T-helper 22 cell (primary cell): ENCODE results near the gene BHLHE23.
"Not testable (repeated sequence)": the region's sequence is repeated elsewhere in the genome, so short reads cannot be mapped to it uniquely, and the experiment has no call there.

Experiments
- DNase-seq: peaks from one replicate; pipeline ENCODE4 v3.0.0-alpha.2; 2020; ENCODE audit warnings: low read depth

Gene BHLHE23

GRCh38 chr20:63043348-63044203 lies 36.8 kb upstream of the BHLHE23 start:
- DNase-seq = no peak

- no peak for DNase-seq
Observed at GRCh38 chr20:63042448-63043071, 35.8 kb upstream of the BHLHE23 start.

- DNase-seq = no peak
Observed at GRCh38 chr20:63041776-63042175, 35.0 kb upstream of the BHLHE23 start.

DNA sequence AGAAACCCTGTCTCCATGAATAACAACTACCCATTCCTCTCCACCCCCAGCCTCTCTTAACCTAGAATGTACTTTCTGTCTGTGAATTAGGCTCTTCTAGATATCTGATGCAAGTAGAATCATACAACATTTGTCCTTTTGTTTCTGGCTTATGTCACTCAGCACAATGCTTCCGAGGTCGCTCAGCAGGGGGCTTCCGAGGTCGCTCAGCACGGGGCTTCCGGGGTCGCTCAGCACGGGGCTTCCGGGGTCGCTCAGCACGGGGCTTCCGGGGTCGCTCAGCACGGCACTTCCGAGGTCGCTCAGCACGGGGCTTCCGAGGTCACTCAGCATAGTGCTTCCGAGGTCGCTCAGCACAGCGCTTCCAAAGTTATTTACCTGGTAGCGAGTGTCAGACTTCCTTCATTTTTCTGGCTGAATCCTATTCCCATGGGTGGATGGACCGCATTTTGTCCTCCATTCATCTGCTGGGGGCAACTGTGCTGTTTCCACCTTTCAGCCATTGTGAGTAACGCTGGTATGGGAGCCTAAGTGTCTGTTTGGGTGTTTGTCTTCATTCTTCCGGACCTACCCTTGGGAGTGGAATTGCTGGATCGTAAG lies 31.0 kb upstream of the BHLHE23 start:
- DNase-seq = no peak

- DNase-seq = no peak
Observed at GRCh38 chr20:63036291-63036690, 29.5 kb upstream of the BHLHE23 start.

- no peak for DNase-seq
Observed at GRCh38 chr20:63035603-63036185, 28.9 kb upstream of the BHLHE23 start.

- DNase-seq = not testable (repeated sequence)
Observed at GRCh38 chr20:63034710-63035602, 28.2 kb upstream of the BHLHE23 start.

GRCh38 chr20:63033794-63034709 lies 27.3 kb upstream of the BHLHE23 start:
- no peak for DNase-seq

DNA sequence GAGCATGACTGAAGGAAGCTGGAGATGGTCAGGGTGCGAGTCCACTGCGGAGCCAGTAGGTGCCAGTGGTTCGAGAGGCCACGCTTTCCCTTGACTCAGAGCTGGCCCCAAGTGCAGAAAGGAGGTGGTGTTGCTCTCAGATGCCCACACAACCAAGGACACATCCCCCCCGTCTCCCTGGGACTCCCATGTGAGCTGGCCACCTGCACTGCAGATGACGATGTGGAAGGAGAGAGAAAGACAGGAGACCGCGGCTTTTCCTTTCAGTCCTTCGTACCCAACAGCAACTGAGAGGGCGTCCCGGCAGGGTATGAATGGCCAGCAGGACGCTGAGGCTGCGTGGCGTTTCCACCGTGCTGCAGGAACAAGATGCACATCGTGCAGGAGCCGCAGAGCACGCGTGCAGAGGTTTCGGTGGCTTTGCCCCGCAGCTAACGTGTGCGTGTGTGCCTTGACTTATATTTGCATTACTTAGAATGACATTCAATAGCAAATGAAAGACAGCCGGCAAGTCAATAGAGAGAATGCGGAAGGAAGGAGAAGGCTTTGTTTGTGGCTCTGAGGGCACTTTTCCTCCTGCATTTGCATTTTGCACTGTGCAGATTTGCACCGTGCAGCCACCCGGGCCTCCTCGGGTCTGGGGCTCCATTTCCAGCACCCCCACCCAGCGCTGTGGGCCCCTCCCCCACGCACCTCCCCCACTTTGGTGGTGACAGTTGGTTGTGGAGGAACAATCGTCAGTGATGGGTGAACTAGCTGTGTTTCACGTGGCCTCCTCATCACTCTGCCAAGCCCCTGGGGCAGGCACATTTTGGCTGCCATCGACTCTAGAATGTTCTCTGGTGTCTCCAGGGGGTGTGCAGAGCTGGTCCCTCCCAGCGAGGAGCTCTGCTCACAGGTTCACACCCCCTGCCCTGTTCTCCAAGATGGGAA lies 26.4 kb upstream of the BHLHE23 start:
- no peak for DNase-seq

DNA sequence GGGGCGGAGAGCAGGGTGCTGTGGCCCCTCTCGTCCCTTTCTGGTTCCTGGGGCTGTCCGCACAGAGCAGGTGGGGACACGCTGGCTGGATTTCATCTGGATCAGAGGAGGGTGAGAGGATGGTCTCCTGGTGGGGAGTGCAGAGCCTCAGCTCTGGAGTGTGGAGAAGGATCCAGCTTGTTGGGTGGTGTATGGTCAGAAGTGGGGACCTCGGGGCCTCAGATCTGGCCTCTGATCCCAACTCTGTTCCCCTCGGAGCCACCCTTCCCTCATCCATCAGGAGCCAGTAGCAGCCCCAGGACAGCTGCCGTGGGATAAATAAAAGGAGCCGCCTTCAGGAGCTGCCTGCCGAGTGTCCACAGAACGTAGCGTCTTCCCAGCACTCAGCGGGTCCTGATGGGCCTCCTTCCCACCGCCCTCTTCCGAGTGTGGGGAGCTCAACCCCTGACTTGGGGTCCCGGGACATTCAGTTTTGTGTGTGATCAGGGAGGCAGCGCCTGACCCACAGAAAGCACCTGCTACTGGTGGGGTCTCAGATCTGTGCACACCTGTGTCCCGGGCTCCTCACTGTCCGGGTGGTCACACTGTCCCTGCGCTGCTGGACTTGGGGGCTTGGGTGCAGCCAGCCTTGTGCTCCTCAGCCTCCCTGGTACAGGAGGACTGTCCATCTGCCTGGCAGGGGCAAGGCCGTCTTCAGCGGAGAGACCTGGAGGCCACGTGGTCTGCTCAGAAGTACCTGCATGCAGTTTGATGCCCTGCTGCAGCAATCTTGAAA lies 25.4 kb upstream of the BHLHE23 start:
- DNase-seq = no peak

DNA sequence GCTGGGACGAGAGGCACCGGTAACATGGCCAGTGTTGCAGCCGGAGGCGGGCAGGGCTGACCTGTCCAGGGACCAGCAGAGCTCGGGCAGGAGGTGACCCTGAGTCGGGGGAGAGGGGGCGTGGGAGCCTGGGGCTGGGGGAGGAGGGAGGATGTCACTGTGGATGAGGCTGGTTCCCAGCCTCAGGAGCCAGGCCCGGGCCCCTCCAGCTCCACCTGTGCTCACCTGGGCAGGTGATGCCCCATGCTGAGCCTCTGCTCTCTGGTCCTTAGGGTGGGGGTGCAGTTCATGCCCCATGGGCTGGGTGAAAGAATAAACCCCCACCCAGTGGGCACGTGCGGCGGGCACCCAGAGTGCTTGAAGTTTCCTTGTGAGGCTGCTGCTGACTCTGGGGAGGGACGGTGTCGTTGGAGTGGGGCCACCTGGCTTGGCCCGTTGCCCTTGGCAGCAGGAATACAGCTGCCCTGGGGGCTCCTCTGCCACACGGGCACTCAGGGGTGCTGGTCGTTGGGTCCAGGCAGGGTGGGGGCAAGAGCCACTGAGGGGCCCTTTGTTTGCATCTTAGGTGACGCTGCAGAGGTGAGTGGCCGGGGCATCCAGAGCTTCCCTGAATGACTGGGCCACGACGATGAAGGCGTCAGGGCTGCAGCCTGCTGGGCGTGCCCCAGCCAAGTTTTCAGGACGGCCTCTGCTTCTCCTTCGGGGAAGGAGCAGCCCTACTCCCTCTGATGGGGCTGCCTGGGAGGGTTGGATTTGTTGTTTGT lies 24.7 kb upstream of the BHLHE23 start:
- DNase-seq = no peak

DNA sequence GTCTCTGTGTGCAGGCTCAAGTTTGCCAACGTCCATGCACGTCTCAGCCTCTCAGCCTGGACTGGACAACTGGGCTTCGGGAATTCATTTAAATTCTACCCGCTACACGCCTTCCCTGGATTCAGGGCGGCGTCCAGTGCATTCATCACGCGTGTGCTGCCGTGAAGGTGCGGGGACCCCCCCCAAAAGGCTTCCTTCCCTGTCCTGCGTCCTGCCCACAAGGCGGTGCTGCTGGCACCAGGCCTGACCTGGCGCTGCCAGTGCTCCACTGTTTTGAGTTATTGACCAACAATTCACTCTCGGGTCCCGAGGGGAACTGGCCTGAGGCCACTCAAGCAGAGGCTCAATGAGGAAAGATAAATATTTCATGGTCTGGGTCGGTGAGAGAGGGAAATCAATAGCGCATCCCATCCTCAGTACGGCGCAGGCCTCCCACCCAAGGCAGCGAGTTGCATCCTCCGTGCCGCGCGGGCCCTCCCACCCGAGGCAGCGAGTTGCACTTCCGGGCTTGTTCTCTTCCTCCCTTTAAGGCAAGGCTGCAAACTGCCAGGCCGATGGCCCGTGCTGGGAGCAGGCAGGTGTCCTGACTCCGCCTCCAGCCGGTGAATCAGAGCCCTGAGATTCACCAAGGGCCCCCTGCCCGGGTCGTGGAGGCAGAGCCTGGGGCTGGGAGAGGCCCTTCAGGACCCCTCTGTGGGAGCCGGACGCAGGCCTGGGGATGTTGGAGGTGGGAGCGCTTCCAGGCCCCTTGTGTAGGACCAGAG lies 22.8 kb upstream of the BHLHE23 start:
- DNase-seq = no peak

GRCh38 chr20:63028461-63028921 lies 21.7 kb upstream of the BHLHE23 start:
- DNase-seq = no peak

DNA sequence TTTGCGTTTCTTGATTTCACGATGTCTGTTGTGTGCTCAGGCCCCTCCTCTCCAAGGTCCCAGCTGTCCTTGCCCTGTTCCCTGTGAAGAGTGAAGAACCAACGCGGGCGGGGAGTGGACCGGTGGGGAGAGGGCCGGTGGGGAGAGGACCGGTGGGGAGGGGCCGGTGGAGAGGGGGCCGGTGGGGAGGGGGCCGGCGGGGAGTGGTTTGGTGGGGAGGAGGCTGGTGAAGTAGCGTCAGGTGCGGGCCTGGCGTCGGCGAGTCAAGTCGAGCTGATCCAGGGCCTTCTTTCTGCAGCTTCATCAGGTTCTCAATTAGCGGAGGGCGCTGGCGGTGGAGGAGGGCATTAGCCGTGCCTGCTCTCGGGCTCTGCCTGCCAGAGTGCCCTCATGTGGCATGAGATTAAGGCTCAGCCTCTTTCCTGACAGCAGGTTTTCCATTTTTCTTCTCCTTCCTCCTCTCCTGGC lies 21.2 kb upstream of the BHLHE23 start:
- no peak for DNase-seq

DNA sequence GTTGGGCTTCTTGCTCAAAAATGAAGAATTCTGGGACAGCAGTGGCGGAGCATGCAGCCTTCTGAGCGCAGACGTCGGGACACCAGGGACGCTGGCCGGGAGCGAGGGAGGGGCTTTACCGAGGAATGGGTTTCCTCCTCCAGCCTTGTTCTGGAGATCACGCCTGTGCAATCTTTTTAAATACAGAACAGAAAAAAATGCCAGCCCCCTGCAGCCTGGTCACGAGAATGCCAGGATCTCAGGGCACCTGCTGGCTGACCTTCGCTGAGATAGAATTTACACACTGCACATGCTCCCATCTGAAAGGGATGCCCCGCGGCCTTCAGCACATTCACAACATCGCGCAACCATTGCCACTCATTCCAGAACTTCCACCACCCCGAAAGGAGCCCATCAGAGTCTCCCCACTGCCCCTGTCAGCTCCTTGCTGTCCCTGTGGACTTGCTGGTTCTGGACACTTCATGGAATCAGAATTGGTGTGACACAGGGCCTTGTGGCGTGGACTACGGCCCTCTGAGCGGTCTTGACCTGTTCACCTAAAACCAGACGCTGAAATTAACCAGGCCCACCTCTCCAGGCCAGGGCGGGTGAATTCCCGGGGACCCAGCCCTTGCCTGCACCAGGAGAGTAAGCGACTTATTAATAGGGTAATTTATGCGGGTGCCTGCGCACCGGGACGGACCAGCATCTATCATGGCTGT lies 20.6 kb upstream of the BHLHE23 start:
- no peak for DNase-seq

DNA sequence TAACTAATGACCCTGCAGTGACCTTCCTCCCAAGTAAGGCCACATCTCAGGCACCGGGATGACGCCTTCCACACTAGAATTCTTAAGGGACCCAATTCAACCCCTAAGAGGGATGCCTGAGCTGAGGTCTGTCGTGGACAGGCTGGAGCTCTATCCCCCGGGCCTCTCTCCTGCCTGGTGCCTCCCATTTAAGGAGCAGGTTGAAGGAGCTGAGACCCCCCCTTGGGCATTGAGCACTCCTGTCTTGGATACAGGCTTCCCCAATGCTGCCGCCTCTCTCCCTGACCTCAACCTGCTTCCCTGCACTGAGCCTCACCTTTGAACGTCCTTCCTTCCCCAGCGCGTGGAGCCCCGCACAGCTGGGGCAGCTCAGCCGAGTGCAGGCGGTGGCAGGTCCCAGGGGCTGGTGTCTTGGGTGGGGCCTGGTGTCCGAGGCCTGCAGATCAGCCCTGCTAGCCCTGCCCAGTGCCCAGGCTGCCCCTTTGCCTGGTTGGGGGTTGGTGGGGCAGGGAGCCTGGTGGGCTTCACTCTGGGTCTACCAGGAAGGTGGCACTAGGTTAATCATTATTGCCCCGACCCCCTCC lies 19.9 kb upstream of the BHLHE23 start:
- DNase-seq = no peak
